NCI-H2107 treated with DMSO at 0.1 percent for 48 hours (cell line): ENCODE results near the gene RNF26.

Source experiments
- DNase-seq: peaks from one replicate; lab custom pipeline; 2025; ENCODE audit not compliant: unreplicated experiment; lab: John Stamatoyannopoulos, UW

RNF26 gene

DNA sequence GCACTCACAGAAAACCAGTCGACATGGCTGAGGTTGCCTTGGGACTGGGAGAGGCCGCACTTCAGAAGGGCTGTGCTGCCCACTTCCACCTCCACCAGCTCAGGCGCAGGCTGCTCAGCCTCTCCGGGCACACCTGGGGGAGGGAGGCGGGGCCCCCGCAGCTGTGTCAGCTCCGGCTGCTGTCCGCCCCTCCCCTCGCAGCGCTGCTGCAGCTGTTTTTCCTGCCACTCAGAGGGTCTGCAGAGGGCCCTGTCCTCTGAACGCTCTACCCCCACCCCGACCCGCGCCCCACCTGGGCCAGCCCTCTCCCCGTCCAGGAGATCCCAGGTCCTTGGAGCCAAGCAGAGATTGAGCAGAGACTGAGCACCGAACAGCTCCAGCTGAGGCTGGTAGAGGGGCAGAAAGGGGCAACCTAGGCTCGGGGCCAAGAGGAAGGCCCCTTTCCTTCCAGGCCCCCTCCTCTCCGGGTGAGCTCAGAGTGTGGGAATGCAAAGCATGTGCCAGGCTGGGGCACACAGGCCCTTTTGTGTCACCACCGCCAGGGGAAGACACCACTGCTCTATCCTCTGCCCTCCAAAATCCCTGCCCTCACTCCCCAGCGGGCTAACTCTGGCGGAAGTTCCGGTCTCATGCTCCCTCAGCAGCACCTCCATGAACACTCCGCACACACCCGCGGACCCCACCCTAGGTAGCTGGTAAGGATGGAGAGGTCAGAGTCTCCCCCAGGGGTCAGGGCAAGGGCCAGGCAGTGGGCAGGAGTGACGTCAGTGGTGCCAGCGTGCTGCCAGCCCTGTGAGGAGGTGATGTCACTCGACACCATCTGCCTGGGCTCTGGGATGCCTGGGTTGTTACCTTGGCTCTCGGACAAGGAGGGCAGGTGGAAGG is 19.0 kb upstream of the RNF26 start:
- DNase-seq, result peak; percentile 35

DNA sequence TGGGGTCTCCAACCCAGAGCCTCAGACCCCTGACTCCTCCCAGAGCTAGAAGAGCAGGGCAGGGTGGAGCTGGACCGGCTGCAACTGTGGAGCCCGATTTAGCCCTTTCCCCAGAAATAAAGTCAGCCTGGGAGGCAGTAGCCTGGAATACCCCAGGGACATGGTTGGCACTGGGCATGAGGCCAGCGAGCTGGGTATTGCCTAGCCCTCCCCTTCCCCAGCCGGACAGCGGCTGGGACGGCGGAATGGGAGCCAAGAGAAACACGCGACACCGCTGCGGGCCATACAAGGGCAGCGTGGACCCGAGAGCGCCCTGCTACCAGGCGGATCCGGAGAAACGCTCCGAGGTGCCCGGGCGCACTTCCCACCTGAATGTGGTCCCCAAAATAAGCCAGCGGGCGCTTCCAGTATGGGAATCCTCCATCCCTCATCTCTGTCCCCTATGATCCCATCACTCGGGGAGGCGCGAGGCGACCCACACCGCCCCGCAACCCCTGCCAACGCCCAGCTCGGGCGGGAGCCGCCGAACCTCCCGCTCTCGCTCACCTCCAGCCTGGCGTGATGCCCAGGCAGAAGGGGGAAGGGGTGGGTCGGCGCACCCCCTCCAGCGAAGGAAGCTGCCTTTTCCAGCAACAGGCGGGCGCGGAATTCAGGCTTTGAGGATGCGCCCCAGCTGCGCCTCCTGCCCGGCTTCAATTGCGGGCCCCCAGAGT is 18.2 kb upstream of the RNF26 start:
- DNase-seq, result peak; percentile 35

DNA sequence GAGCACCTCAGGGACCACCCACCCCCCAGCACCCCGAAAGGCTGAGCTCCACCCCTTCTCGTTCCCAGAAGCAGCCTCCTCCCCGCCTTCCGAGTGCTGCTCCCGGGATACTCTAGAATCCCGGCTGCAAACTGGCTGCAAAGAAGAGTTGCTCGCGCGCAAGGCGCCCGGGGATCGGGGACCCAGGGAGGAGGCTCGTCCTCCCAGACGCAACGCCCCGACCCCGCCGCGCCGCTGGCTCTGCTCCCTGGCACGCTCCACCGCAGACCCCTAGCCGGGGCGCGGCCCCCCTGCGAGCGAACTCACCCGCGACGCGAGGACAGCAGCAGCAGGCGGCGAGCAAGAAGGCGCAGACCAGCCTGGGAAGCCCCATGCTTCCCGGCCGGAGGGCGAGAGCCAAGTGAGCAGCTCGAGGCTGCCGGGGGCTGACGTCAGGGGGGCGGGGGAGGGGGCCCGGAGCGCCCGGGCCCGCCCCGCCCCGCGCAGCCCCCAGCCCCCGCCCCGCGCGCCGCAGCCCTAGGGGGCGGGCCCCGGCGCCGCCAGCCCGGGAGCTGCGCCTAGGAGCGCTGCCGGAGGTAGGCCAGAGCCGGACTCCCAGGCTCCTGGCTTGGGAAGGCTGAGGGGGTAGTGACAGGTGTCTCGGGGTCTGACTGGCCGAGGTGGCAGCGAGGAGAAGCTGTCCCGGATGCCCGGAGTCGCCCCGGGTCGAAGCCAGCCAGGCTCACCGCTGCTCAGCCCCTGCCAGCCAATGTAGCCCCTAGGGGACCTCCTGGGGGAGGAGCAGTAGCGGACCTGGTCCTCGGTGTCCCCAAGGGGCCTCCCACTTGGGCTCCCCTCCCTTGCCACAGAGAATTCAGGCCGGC is 17.4 kb upstream of the RNF26 start, which contains the start of gene MCAM:
Gene MCAM (minus strand): TSS at position 402 of the 863 bp plus-strand sequence. CDS start 29 bp downstream, at position 373.
- no peak for DNase-seq

DNA sequence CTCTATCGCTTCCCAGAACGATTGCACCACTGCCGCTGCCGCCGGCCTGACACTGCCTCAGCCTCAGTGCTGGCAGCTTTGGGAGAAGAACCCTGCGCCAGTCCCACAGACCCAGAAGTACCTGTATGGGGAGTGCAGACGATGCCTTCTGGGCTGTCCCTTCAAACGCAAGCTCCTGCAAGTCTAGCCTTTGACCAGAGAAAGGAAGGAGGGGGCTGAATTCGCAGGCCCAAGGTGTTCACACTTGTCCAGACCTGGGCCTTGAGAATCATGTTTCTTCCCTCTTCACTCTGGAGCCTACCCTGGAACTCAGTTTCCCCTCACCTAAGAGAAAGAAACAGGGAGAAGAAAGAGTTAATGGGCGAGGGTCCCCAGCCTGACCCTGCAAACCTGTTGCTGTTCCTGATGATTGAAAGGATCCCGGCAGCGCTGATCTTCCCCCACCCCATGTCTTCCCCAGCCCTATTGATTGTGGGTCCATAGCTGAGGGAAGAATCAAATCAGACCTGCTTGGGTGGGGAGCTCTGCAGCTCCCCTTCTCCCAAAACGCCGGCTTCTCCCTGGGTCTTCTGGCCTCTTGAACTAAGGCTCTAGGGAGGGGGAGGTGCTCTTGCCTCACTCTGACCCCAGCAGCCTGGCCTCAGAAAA is 16.6 kb upstream of the RNF26 start:
- DNase-seq, result no peak

DNA sequence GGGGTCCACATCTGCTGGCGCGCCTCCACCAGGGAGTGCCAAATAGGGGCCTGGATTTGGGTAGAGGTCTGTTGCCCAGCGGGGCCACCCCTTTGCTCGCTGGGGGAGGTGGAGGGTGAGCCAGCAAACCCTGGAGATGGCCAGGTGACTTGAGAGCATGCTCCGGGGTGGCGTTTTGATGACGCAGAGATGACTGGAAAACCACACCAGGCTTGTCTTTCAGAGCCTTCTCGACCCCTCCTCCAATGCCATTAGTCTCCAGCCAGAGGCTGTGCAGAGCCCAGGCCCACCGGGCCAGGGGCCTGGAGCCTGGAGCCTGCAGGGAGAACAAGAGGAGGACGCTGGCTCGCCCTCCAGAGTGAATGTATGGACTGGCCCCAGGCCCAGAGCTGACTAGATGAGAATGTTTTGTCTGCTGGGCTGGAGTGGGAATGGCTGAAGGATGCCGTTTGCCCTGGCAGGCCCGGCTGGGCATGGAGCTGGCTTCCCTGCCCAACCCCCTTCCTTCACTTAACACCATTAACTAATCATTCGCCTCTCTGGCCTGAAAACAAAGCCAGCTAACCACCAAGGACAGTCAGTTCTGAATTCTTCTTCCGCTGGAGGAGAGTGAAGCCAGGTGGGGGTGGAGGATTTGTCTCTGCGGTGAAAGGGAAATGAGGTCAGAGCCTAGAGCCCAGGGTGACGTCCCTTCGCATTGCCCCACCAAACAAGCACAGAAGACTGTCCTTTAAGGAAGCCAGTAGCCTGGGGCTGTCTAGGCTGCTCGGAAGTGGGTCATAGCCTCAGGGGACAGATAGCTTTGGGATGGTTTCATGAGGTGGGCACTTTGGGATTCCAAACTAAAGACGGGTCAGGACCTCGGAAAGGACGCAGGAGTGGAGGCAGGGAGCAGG is 15.8 kb upstream of the RNF26 start:
- DNase-seq, result no peak

DNA sequence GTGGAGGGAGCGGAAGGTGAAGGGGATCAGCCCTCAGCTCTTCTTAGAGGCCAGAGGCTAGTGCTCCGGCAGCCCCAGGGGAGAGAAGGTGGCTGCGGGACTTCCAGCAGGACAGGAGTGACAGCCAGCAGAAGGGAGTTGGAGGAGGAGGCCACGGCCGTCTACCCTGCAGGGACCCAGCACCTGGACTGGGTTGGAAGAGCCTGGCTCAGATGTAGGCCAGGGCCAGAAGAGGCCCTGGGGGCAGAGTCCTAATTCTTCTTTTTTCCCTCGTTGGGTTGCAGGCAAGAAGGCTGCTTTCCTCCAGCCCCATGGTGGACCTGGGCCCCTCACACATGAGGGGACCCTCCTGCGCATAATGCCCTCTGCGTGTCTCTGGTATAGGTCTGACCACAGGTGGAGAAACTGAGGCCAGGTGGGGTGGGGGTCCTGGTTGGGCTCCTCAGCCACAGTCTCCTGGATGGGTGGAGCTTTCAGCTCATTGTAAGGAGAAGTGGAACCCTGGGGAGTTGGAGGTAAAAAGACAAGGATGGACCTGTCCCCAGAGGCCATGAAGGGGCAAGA is 15.1 kb upstream of the RNF26 start:
- DNase-seq, result no peak

DNA sequence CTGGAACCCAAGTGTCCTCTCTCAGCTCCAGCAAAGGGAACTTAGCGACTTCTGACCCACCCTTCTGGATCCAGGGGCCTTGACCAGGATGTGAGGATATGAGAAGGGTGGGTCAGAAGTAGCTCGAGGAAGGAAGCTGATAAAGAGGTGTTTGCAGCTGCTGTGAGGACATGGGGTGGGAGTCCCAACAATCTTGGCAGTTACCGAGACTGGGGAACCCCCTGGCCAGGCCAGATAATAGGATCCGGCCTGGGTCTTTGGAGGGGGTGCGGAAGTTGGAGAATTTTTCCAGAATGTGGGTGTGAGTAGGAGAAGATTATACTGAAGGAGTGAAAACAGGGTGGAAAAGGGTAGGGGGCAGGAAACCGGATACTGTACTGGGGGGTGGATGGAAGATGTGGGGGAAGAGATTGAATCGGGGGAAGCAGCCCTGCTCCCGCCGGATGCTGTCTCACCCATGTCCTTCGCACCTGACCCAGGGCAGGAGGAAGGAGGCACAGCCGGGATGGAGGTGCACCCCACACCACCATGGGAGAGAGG is 14.6 kb upstream of the RNF26 start:
- DNase-seq, result no peak

DNA sequence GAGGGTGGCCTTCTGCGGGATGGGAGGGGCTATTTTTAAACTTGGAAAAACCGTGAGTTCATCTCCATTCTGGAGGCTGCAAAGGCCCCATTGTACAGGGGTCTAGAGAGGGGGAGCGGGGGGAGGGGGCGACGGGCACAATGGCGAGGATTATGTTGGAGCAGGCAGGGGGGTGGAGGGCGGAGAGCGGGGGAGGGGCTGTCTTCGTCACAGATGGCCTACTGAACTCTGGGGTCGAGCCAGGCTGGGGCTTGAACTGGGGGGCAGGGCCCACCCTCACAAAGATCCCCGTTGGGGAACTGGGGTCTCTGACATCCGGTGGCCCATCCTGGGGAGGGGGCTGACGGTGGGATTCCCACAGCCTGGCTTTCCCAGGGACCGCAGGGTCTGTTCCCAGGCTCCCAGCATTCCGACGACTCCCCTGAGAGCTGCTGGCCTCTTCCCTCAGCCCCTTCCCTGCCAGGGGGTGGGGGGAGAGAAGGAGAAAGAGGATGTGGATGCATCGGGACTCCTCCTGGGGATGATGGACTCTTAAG is 14.0 kb upstream of the RNF26 start:
- no peak for DNase-seq

DNA sequence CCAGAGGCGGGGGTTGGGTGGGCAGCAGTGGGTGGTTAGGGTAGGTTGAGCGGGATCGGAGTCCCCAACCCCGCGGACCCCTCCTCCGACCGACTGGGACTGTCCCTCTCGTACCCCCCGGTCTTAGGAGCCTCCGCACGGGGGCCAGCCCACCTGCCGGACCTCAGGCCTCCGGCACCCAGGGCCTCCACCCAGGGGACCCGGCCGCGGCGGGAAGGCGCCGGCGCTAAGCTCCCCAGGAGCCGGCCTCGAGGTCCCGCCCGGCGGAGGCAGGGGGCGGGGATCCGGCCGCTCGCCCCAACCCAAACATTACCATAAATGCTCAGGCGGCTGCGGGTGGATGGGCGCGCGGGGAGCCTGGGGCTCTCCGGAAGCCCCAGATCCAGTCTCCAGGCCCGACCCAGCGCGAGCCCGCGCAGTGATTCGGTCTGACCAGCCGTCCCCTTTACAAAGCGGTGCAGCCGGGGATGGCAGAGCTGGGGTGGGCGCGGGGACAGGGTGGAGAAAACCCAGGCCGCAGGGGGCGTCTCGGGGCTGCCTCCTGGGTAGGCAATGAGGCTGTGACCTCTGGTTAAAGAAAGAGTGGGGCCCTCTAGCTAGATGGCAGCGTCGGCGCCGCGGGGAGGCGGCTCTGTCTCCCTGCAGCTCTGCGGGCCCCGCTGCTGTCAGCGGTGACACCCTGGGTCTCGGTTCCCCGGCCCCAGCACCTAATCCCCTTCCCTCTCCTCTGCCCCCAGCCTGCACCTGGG is 13.4 kb upstream of the RNF26 start:
- DNase-seq, result no peak

DNA sequence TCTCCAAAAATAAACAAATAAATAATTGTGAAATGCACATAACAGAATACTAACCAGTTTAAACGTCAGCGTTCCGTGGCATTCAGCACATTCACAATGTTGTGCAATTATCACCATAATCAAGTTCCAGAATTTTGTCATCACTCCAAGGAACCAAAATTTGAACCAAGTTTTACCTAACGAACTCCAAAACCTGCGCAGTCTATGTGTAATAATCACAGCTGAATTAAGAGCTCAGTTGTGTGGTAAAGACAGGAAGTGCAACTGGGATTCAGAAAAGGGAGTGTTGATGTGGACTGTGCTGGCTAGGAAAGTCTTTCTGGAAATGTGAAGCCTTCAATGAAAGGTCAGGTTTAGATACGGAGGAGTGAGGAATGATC is 12.0 kb upstream of the RNF26 start:
- DNase-seq, result no peak

DNA sequence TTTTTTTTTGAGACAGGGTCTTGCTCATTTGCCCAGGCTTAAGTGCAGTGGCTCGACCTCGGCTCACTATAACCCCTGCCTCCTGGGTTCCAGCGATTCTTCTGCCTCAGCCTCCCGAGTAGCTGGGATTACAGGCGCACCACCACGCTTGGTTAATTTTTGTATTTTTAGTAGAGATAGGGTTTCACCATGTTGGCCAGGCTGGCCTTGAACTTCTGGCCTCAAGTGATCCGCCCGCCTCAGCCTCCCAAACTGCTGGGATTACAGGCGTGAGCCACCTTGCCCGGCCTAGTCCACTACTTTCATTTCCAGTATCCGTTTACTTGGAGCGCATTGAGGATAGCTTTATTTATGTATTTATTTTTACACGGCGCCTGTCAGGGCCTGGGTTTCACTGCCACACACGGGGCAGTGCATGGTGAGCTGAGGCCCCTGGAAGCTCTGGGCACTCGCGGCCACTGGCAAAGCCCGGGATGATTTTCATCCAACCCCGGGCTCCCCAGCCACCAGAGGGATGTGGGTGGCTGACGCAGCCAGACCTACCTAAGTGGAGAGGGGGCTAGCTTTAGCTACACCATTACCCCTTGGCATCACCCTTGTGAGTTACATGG is 11.3 kb upstream of the RNF26 start:
- DNase-seq, result no peak

DNA sequence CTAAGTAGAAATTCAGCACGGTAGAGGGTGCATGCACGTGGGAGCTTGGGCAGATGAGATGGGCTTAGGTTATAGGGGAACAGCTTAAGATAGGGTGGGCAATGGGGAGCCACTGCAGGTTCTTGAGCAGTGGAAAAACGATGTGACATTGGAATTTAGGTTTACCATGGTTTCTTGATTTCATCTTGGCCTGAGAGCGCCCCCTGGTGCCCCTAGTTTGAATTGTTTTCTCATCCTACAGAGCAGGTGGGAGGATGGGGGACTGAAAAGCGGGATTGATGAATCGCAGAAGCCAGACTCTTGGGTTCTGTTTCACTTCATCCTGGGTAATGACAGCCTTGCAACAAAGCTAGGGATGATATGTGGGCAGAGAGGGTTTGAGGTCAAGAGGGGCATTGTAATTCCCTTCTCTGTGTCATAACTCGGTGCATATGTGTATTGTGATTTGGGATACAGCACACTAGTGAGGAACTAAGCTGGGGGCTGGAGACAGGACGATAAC is 10.7 kb upstream of the RNF26 start:
- peak; percentile 50 for DNase-seq

DNA sequence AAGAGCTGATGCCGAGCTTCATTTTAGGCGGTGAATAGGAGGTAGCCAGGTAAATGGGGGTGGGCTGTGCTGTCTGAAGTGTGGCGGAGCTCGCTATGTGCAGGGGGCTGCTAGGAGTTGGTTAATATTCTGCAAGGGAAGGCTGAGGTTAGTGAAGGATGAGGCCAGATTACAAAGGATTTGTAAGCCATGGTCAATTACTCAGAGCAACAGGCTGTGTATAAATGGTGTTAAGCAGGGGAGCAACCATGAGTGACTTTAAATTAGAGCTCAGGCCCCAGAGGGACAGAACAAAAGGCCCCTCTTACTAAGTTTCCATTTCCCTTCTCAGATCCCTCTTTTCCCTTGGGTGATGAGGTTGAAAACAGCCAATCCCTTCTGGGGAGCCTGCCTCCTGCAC is 10.1 kb upstream of the RNF26 start:
- peak; percentile 21 for DNase-seq

DNA sequence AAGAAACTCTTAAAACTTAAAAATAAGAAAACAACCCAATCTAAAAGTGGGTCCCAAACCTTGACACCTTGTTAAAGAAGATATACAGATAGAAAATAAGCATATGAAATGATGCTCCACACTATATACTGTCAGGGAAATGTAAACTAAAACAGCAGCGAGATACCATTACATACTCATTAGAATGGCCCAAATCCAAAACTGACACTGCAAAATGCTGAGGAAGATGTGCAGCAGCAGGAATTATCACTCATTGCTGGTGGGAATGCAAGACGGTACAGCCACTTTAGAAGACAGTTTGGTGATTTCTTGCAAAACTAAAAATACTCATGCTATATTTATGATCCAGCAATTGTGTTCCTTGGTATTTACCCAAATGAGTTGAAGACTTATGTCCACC is 5.0 kb upstream of the RNF26 start:
- no peak for DNase-seq

DNA sequence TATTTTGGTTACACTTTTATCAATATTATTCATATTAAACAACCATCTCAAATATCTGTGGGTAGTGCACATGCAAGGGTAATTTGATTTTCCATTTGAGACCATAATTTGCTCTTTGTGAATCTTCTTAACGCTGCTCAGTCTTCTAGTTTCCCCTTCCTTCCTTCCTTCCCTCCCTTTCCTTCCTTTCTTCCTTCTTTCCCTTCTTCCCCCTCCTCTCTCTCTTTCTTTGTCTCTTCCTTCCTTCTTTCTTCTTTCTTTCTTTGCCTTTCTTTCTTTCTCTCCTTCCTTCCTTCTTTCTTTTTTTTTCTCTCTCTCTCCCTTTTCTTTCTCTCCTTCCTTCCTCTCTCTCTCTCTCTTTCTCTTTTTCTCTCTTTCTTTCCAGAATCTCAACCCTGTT is 4.1 kb upstream of the RNF26 start:
- no peak for DNase-seq

DNA sequence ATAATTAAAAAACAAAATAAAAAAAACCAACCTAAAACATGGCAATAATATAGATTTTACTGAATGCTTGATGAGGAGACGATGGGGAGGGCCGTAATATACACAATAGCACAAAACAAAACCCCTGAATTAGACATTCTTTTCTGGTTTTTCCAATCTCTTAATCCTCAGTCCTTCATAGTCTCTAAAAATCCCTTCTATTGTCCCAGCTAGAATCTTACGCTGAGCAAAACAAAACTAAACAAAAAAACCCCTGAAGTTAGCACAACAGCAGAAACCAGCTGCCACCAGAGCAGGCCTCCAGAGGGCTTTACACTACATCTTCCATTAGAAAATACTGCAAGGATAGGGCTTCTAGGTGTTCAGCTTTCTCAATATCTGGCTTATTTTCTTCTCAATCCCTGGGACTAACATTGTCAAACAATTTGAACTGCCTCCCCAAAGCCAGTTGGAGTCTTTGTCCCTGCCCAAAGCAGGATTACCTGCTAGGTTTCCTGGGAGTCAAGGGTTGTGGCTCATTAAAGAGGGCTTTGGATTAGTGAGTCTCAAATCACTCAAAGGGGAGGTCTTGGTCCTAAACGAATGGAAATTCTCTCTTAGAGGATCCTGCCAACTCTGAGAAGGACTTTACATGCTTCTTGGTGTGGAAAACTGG is 2.1 kb upstream of the RNF26 start:
- no peak for DNase-seq

DNA sequence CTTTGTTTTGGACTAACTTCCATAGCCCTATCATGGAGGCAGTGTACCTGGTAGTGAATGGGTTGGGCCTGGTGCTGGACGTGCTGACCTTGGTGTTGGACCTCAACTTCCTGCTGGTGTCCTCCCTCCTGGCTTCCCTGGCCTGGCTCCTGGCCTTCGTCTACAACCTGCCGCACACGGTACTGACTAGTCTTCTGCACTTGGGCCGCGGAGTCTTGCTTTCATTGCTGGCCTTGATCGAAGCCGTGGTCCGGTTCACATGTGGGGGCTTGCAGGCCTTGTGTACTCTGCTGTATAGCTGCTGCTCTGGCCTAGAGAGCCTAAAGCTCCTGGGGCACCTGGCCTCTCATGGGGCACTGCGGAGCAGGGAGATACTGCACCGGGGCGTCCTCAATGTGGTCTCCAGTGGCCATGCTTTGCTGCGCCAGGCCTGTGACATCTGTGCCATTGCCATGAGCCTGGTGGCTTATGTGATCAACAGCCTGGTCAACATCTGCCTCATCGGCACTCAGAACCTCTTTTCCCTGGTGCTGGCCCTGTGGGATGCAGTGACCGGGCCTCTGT is 846 bp downstream of the RNF26 start:
- no peak for DNase-seq
